ENCODE data around the gene LYST.

GRCh38 chr1:235632506-235633401 lies 234.0 kb downstream of the LYST start:
- TF ChIP-seq POLR2A (IDR thresholded peaks at IDR 0.05; ENCODE audit: low read depth, low read length) (no peak), POLR2AphosphoS5 (IDR thresholded peaks at IDR 0.05; ENCODE audit: low read depth, low read length) (no peak)
